ENCODE data around the gene MS4A4A. TPM values are rescaled to one million over a fixed set of nuclear protein-coding genes. Genes with fewer than 3 reads are reported as not detected.

Gene MS4A4A
- total RNA-seq: not detected in 2 replicates

DNA sequence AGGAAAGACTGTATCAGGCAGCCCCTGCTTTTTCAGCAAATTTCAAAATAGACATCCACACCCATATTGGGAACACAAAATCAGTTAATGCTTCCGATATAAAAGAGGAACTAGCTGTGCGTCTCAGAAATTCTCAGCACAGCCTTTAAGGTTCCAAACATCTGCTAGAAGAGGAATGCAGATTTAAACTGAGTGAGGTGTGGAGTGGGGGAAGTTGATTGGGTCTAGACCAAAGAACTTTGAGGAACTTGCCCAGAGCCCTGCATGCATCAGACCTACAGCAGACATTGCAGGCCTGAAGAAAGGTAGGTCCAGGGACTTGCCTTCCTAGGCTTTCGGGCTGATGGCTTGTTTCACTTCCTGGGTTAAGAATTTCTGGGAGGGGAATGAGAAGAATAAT is at the start of gene MS4A4A:
MS4A4A (plus strand) TSS at position 255 of the 400 bp plus-strand sequence; CDS start at position 265, 10 bp downstream.
- TF ChIP-seq, protein P1, sequence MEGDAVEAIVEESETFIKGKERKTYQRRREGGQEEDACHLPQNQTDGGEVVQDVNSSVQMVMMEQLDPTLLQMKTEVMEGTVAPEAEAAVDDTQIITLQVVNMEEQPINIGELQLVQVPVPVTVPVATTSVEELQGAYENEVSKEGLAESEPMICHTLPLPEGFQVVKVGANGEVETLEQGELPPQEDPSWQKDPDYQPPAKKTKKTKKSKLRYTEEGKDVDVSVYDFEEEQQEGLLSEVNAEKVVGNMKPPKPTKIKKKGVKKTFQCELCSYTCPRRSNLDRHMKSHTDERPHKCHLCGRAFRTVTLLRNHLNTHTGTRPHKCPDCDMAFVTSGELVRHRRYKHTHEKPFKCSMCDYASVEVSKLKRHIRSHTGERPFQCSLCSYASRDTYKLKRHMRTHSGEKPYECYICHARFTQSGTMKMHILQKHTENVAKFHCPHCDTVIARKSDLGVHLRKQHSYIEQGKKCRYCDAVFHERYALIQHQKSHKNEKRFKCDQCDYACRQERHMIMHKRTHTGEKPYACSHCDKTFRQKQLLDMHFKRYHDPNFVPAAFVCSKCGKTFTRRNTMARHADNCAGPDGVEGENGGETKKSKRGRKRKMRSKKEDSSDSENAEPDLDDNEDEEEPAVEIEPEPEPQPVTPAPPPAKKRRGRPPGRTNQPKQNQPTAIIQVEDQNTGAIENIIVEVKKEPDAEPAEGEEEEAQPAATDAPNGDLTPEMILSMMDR (conservative IDR thresholded peaks at IDR 0.05; ENCODE audit: low read depth, low read length): no peak
- DNase-seq (ENCODE audit: low read depth): no peak
- no peak within 1 kb of the TSS for H3K4me3 ChIP-seq (ENCODE audit: low read depth, low read length)

DNA sequence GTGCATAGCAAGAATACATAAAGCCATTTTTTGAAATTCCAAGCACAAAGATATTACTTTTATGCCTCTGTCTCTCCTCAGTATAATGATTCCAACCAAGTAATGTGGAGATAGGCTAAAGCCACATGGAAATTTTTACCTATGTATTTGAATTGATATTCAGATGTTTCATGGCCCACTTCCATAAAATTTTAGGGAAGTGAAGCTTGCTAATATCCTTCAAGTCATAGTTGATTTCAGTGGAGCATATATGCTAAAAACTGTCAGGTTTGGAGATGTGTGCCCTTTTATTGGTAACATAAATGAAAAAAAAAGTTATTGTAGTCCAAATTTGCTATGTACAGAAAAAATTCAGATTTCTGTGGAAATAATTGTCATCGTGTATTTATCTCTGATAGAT is 49.8 kb upstream of the MS4A4A start:
- H3K4me3 ChIP-seq (ENCODE audit: low read depth, low read length): no peak overlapping the region
- TF ChIP-seq, protein P1 (conservative IDR thresholded peaks at IDR 0.05; ENCODE audit: low read depth, low read length): no peak
- DNase-seq (ENCODE audit: low read depth): no peak

DNA sequence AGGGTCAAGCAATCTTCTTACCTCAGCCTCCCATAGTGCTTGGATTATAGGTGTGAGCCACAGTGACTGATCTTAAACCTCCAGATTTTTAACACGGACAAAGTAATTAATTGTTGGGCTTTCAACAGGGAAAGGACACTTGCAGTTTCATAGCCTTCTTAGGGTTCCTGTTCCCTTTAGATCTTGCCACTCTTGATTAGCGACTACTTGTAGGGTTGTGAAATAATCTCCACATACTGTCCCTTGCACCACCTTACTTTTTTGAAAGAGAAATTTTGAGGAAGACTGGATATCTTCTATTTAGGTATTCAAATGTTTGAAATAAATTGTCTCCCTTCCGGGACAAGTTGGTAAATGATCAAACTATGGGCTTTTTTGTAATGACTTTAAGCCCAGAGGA is 45.1 kb upstream of the MS4A4A start:
- no peak for DNase-seq (ENCODE audit: low read depth)
- TF ChIP-seq, protein P1 (conservative IDR thresholded peaks at IDR 0.05; ENCODE audit: low read depth, low read length): no peak
- no peak overlapping the region for H3K4me3 ChIP-seq (ENCODE audit: low read depth, low read length)

DNA sequence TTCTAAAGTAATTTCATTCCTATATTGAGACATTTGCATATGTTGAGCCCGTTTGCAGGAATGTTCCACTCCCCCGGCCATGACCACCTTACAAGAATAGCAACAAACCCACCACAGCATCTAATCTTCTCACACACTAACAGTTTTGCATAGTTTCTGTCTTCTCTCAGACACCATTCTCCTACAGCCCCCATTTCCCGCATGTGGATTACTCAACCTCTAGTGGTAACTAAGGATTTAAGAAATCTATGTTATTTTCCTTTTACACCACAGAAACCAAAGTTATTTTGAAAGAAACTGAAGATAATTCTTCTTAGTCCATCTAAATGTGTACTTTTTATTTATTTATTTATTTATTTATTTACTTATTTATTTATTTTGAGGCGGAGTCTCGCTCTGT is 39.8 kb upstream of the MS4A4A start:
- no peak overlapping the region for H3K4me3 ChIP-seq (ENCODE audit: low read depth, low read length)
- TF ChIP-seq, protein P1 (conservative IDR thresholded peaks at IDR 0.05; ENCODE audit: low read depth, low read length): no peak
- no peak for DNase-seq (ENCODE audit: low read depth)

DNA sequence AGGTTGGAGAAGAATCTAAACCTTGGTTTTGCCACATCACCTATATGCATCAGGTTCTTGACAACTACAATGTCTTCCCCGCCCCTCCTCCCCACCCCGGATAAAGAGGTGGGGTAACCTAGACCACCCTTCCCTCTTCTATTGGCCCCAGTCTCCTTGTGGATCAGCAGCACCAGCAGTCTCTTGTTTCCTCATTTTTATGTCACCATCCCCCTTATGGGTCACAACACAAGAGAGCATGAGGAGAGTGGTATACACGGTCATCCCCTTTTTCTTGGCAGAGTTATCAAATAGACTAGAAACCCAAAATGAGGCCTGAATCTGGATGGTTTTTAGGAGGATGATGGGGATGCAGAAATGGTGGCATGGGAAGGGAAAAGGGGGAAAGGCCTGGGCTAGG is 38.7 kb upstream of the MS4A4A start:
- TF ChIP-seq, protein P1 (conservative IDR thresholded peaks at IDR 0.05; ENCODE audit: low read depth, low read length): no peak
- no peak overlapping the region for H3K4me3 ChIP-seq (ENCODE audit: low read depth, low read length)
- DNase-seq (ENCODE audit: low read depth): no peak

DNA sequence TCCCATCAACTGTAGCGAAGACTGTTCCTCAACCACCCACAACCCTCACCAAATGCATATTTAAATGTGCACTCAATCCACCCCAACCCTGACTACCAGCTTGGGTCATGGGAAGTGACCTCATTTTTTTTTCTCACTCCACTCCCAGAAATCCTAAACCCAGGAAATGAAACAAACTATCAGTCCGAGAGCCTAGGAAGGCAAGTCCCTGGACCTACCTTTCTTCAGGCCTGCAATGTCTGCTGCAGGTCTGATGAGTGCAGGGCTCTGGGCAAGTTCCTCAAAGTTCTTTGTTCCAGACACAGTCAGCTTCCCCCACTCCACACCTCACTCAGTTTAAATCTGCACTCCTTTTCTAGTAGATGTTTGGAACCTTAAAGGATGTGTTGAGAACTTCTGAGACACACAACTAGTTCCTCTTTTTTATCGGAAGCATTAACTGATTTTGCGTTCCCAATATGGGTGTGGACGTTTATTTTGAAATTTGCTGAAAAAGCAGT is 37.7 kb upstream of the MS4A4A start, which contains the start of gene MS4A4E:
MS4A4E (minus strand) TSS at position 398 of the 500 bp plus-strand sequence. CDS start 13,082 bp downstream, outside the sequence.
- no peak for DNase-seq (ENCODE audit: low read depth)

More for the DNA sequence above, 37.7 kb upstream of the MS4A4A start, which contains the start of gene MS4A4E:
- no peak within 1 kb of the TSS for H3K4me3 ChIP-seq (ENCODE audit: low read depth, low read length)
- TF ChIP-seq, protein P1 (conservative IDR thresholded peaks at IDR 0.05; ENCODE audit: low read depth, low read length): no peak

All from epithelial cell of proximal tubule (primary cell).